GM19035 (cell line): ENCODE results near the gene CA4.

Experiments
- ATAC-seq: cut with Tn5 transposase; IDR thresholded peaks from one replicate; pipeline ENCODE4 v1.9.1; 2021; ENCODE audit not compliant: unreplicated experiment

The CA4 gene

GRCh38 chr17:60154616-60155426 lies 5.0 kb downstream of the CA4 start:
- ATAC-seq: no peak

GRCh38 chr17:60155427-60155814 lies 5.6 kb downstream of the CA4 start:
- no peak for ATAC-seq

- ATAC-seq: no peak
Observed at GRCh38 chr17:60155815-60156214, 6.0 kb downstream of the CA4 start.

GRCh38 chr17:60156746-60157145 lies 7.0 kb downstream of the CA4 start:
- no peak for ATAC-seq

- no peak for ATAC-seq
Observed at GRCh38 chr17:60157487-60158040, 7.8 kb downstream of the CA4 start.

- ATAC-seq: no peak
Observed at GRCh38 chr17:60158751-60159478, 9.1 kb downstream of the CA4 start.

- no peak for ATAC-seq
Observed at GRCh38 chr17:60159479-60159866, 9.7 kb downstream of the CA4 start.

GRCh38 chr17:60160829-60161501 lies 11.2 kb downstream of the CA4 start:
- ATAC-seq: no peak

- ATAC-seq: no peak
Observed at GRCh38 chr17:60161598-60162330, 12.0 kb downstream of the CA4 start.

- ATAC-seq: no peak
Observed at GRCh38 chr17:60163108-60163784, 13.5 kb downstream of the CA4 start.

GRCh38 chr17:60164164-60164563 lies 14.4 kb downstream of the CA4 start:
- no peak for ATAC-seq

GRCh38 chr17:60164697-60165096 lies 14.9 kb downstream of the CA4 start:
- ATAC-seq: no peak

- no peak for ATAC-seq
Observed at GRCh38 chr17:60165223-60165622, 15.4 kb downstream of the CA4 start.

- ATAC-seq: no peak
Observed at GRCh38 chr17:60165971-60166370, 16.2 kb downstream of the CA4 start.

- no peak for ATAC-seq
Observed at GRCh38 chr17:60167065-60167741, 17.4 kb downstream of the CA4 start.

GRCh38 chr17:60168654-60169053 lies 18.9 kb downstream of the CA4 start:
- ATAC-seq: no peak

- ATAC-seq: no peak
Observed at GRCh38 chr17:60169921-60170817, 20.4 kb downstream of the CA4 start.

- ATAC-seq: no peak
Observed at GRCh38 chr17:60170835-60171752, 21.3 kb downstream of the CA4 start.
